Measurements from ENCODE around the gene AP2S1.
"Not testable (repeated sequence)": the region's sequence is repeated elsewhere in the genome, so short reads cannot be mapped to it uniquely, and the experiment has no call there.

AP2S1 gene

DNA sequence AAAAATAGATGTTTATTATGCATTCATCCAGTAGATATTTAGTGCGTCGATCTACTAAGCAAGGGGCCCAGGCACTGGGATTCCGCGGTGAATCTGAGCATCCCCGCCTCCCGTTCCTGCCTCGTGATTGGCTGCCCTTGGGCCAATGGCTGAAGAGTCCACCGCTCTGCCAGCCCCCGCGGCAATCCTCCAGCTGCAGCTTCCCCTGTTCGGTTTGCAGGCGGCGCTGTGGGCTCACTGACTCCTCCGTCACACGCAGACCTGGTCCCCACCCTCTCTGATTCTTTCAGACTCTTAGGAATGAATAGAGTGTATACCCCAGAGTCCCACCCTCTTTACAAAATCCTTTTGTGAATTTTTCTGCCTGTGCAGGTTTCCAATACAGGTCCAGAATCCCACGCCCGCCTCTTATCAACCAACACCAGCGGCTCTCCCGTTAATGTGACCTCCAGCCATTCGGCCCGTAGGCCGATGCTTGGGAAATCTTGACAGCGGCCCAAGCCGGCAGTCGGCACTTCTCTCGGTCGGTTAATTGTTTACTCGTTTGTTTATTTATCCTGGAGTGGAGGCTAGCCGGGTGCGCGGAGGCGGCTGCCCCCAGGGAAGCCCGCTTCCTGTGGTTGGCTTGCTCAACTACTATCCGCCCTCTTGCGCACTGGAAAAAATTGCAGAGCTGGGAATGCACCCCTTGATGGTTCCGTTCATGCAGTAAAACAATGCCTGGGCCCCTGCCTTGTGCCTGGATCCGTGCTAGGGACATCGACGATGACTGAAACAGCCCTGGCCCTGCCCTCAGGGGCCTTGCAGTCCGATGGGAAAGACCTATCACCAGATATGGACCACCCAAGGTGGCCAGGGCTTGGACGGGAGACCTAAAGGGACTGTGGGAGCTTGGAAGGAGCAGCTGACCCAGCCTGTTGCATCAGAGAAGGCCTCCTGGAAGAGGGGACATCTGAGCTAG is 5.7 kb upstream of the AP2S1 start:
- Histone ChIP-seq H3K9ac (no peak overlapping the region), H4K20me1 (ENCODE audit: insufficient read depth) (no peaks in the 10 kb centered on the region), H3K27me3 (ENCODE audit: insufficient read depth, low read depth) (no peaks in the 10 kb centered on the region), H3K4me1 (ENCODE audit: low read depth, poor library complexity, severe bottlenecking) (peaks cover 12% of the 10 kb centered on the region), H3K27ac (no peak overlapping the region), H3K4me3 (IDR thresholded peaks at IDR 0.05; ENCODE audit: insufficient read depth, low read depth, low read length) (no peak overlapping the region), H3K36me3 (ENCODE audit: insufficient read depth) (no peaks in the 10 kb centered on the region), H3K79me2 (ENCODE audit: insufficient read depth, low read depth) (0 out of 2 replicates have a peak, but pooled peaks cover under 1% of the 10 kb centered on the region), H2AFZ (ENCODE audit: low read depth) (no peak overlapping the region), H3K4me2 (no peak overlapping the region)
- TF ChIP-seq, protein P1, sequence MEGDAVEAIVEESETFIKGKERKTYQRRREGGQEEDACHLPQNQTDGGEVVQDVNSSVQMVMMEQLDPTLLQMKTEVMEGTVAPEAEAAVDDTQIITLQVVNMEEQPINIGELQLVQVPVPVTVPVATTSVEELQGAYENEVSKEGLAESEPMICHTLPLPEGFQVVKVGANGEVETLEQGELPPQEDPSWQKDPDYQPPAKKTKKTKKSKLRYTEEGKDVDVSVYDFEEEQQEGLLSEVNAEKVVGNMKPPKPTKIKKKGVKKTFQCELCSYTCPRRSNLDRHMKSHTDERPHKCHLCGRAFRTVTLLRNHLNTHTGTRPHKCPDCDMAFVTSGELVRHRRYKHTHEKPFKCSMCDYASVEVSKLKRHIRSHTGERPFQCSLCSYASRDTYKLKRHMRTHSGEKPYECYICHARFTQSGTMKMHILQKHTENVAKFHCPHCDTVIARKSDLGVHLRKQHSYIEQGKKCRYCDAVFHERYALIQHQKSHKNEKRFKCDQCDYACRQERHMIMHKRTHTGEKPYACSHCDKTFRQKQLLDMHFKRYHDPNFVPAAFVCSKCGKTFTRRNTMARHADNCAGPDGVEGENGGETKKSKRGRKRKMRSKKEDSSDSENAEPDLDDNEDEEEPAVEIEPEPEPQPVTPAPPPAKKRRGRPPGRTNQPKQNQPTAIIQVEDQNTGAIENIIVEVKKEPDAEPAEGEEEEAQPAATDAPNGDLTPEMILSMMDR (conservative IDR thresholded peaks at IDR 0.05; ENCODE audit: low read depth, low read length), result peak; percentile 42

GRCh38 chr19:46854698-46855097 is 4.1 kb upstream of the AP2S1 start:
- H3K9ac ChIP-seq; H3K27me3 ChIP-seq (ENCODE audit: insufficient read depth, low read depth); H3K4me3 ChIP-seq (IDR thresholded peaks at IDR 0.05; ENCODE audit: insufficient read depth, low read depth, low read length); H3K36me3 ChIP-seq (ENCODE audit: insufficient read depth); H4K20me1 ChIP-seq (ENCODE audit: insufficient read depth); H3K27ac ChIP-seq; H3K4me2 ChIP-seq; H2AFZ ChIP-seq (ENCODE audit: low read depth); H3K79me2 ChIP-seq (ENCODE audit: insufficient read depth, low read depth): not testable (repeated sequence)
- peaks cover 13% of the 10 kb centered on the region for H3K4me1 ChIP-seq (ENCODE audit: low read depth, poor library complexity, severe bottlenecking)

DNA sequence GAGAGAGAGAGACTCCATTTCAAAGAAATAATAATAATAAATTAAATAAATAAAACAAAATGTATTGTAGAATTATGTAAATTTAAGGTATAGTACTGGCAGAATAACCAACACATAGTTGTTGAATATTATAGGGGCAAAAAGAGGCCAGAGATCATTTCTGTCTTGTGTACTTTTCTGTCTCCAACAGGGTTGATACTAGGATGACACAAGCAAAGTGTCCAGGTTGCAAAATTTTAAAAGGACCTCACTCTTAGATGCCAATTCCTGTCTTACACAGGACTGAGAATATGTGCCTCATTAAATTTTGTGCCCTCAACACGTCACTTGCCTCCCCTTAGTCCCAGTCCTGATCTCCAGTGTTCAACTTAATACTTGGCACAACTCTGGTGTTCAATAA is 2.2 kb upstream of the AP2S1 start:
- Histone ChIP-seq H3K27ac (no peak overlapping the region), H3K9ac (no peak overlapping the region), H3K4me2 (no peak overlapping the region), H3K27me3 (ENCODE audit: insufficient read depth, low read depth) (no peaks in the 10 kb centered on the region), H3K79me2 (ENCODE audit: insufficient read depth, low read depth) (peaks cover 21% of the 10 kb centered on the region; the same call in 1 of the 2 replicates), H3K36me3 (ENCODE audit: insufficient read depth) (no peaks in the 10 kb centered on the region), H2AFZ (ENCODE audit: low read depth) (no peak overlapping the region), H4K20me1 (ENCODE audit: insufficient read depth) (no peaks in the 10 kb centered on the region), H3K4me1 (ENCODE audit: low read depth, poor library complexity, severe bottlenecking) (peaks cover 13% of the 10 kb centered on the region), H3K4me3 (IDR thresholded peaks at IDR 0.05; ENCODE audit: insufficient read depth, low read depth, low read length) (no peak overlapping the region)
- TF ChIP-seq, protein P1 (conservative IDR thresholded peaks at IDR 0.05; ENCODE audit: low read depth, low read length), result no peak

DNA sequence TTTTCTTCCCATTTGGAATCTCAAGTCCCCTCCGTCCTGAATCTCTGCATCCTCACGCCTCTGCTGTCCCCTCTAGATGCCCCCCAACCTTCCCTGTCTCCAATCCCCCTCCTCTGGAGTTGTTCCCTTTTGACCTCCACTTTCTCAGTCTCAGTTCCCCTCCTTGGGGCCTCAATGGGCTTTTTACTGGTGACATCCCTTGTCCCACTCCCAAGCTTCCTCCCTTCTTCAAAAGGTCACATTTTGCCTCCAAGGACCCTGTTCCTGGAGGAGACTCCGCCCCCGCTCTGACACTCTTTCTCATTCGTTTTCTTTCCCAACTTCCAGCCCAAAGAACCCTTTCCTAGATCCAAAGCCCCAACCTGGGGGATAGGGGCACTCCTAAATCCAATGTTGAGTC is 1.0 kb downstream of the AP2S1 start:
- TF ChIP-seq, protein P1 (conservative IDR thresholded peaks at IDR 0.05; ENCODE audit: low read depth, low read length), result no peak
- Histone ChIP-seq H3K4me3 (IDR thresholded peaks at IDR 0.05; ENCODE audit: insufficient read depth, low read depth, low read length) (no peak overlapping the region), H3K27me3 (ENCODE audit: insufficient read depth, low read depth) (no peaks in the 10 kb centered on the region), H3K9ac (peak overlapping the region; percentile 63; the same call in 1 of the 2 replicates), H4K20me1 (ENCODE audit: insufficient read depth) (no peaks in the 10 kb centered on the region), H3K79me2 (ENCODE audit: insufficient read depth, low read depth) (peaks cover 21% of the 10 kb centered on the region; the same call in 1 of the 2 replicates), H3K36me3 (ENCODE audit: insufficient read depth) (no peaks in the 10 kb centered on the region), H3K4me2 (peak overlapping the region; percentile 80), H3K27ac (no peak overlapping the region), H3K4me1 (ENCODE audit: low read depth, poor library complexity, severe bottlenecking) (peaks cover 13% of the 10 kb centered on the region), H2AFZ (ENCODE audit: low read depth) (no peak overlapping the region)

DNA sequence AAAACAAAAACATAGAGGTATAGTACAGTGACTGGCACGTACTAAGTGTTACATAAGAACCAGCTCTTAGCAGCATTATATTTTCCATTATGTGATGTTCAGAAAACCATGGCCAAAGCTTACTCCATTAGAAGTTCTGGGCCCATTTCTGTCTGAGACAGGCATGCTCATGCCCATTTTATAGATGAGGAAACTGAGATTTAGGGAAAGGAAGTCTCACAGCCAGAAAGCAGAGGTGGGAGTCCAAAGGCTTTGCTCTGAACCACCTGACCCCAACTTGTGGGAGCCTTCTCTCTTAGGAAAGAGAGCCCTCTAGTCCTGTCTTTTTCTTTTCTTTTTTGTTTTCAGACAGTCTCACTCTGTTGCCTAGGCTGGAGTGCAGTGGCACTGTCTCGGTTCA is 2.3 kb downstream of the AP2S1 start:
- no peaks in the 10 kb centered on the region for H3K27me3 ChIP-seq (ENCODE audit: insufficient read depth, low read depth)
- no peak overlapping the region for H3K9ac ChIP-seq
- no peaks in the 10 kb centered on the region for H3K36me3 ChIP-seq (ENCODE audit: insufficient read depth)
- H3K4me1 ChIP-seq (ENCODE audit: low read depth, poor library complexity, severe bottlenecking), result peaks cover 8% of the 10 kb centered on the region
- H3K4me2 ChIP-seq, result no peak overlapping the region
- no peak overlapping the region for H3K4me3 ChIP-seq (IDR thresholded peaks at IDR 0.05; ENCODE audit: insufficient read depth, low read depth, low read length)
- TF ChIP-seq, protein P1 (conservative IDR thresholded peaks at IDR 0.05; ENCODE audit: low read depth, low read length), result no peak
- H4K20me1 ChIP-seq (ENCODE audit: insufficient read depth), result no peaks in the 10 kb centered on the region
- H3K27ac ChIP-seq, result no peak overlapping the region
- peaks cover 21% of the 10 kb centered on the region; the same call in 1 of the 2 replicates for H3K79me2 ChIP-seq (ENCODE audit: insufficient read depth, low read depth)
- no peak overlapping the region for H2AFZ ChIP-seq (ENCODE audit: low read depth)
